GM19463 (cell line): ENCODE data around the gene NTN5.
"Not testable (repeated sequence)": the region's sequence is repeated elsewhere in the genome, so short reads cannot be mapped to it uniquely, and the experiment has no call there.

Experiments used
- ATAC-seq: cut with Tn5 transposase; IDR thresholded peaks from one replicate; pipeline ENCODE4 v1.9.1; 2021; ENCODE audit warnings: mild to moderate bottlenecking, moderate library complexity; ENCODE audit not compliant: unreplicated experiment

NTN5 gene

GRCh38 chr19:48672994-48673393 is at the start of gene NTN5:
TSS of gene NTN5 (minus strand) at chr19:48673017. CDS start at chr19:48670986, 2,031 bp downstream.
- ATAC-seq = no peak

GRCh38 chr19:48722196-48722708 is 49.4 kb upstream of the NTN5 start:
- no peak for ATAC-seq

- peak; percentile 89 for ATAC-seq
Measured at GRCh38 chr19:48720613-48721296, 47.9 kb upstream of the NTN5 start.

GRCh38 chr19:48720251-48720612 is 47.4 kb upstream of the NTN5 start:
- no peak for ATAC-seq

- ATAC-seq = no peak
Measured at GRCh38 chr19:48719263-48720171, 46.7 kb upstream of the NTN5 start, which contains the start of gene MAMSTR. TSS of gene MAMSTR (minus strand) at chr19:48719725. CDS start at chr19:48719031, 694 bp downstream.

GRCh38 chr19:48718711-48719231 is 46.0 kb upstream of the NTN5 start:
- ATAC-seq = no peak

- ATAC-seq = not testable (repeated sequence)
Measured at GRCh38 chr19:48718106-48718505, 45.3 kb upstream of the NTN5 start.

GRCh38 chr19:48716562-48717291 is 43.9 kb upstream of the NTN5 start:
- no peak for ATAC-seq

- no peak for ATAC-seq
Measured at GRCh38 chr19:48715681-48716171, 42.9 kb upstream of the NTN5 start.

- ATAC-seq = no peak
Measured at GRCh38 chr19:48714759-48715675, 42.2 kb upstream of the NTN5 start.

GRCh38 chr19:48713864-48714755 is 41.3 kb upstream of the NTN5 start:
- peak; percentile 88 for ATAC-seq

- no peak for ATAC-seq
Measured at GRCh38 chr19:48713041-48713863, 40.4 kb upstream of the NTN5 start.

GRCh38 chr19:48711106-48711662 is 38.4 kb upstream of the NTN5 start:
- no peak for ATAC-seq

- no peak for ATAC-seq
Measured at GRCh38 chr19:48708471-48708870, 35.7 kb upstream of the NTN5 start.

- ATAC-seq = no peak
Measured at GRCh38 chr19:48705431-48705830, 32.6 kb upstream of the NTN5 start.

GRCh38 chr19:48703316-48703715 is 30.5 kb upstream of the NTN5 start:
- ATAC-seq = no peak

GRCh38 chr19:48702701-48703100 is 29.9 kb upstream of the NTN5 start:
- no peak for ATAC-seq
